Measurements from ENCODE around the gene MYL10. TPM values are rescaled to one million over a fixed set of nuclear protein-coding genes. Genes with fewer than 3 reads are reported as not detected.

Gene MYL10
- total and polyA plus RNA-seq, 2 donors (not counting 3 experiments of a cell fraction or from before 2014, with no cell fraction given), result not detected

DNA sequence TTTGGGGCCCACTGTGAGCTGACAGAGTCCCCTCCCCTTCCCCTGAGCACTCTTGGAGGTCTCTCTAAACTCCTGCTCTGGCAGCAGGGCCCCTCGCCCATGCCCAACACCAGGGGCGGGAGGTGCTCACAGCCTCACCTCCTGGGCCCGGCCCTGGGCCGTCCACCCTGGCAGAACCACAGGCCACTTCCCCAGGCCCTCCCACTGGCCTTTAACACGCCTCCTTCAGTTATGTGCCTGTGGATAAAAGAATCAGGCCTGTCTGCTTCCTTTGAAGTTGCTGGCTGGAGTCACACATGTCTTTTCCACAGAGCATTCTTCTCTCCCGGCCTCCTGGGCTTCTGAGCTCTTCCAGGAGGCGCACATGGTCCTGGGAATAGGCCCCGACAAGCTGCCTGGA, 10.2 kb downstream of the MYL10 start:
- no TSS peak for BruUV-seq (replicated peaks)
- no peak for FAIRE-seq
- DNase-seq (ENCODE audit: low read depth, low spot score), result no peak

More for the DNA sequence above, 10.2 kb downstream of the MYL10 start:
- Histone ChIP-seq H2AFZ (ENCODE audit: low read depth, low read length) (no peak overlapping the region), H3K27ac (ENCODE audit: insufficient read depth, low read depth, low read length) (no peak overlapping the region), H3K9ac (replicated peaks; ENCODE audit: extremely low read depth, insufficient read depth, low read length) (no peak overlapping the region), H4K20me1 (replicated peaks; ENCODE audit: control insufficient read depth, extremely low read depth, insufficient read depth, low read length) (no peaks in the 10 kb centered on the region), H3K79me2 (ENCODE audit: control insufficient read depth, insufficient read depth, low read length) (no peaks in the 10 kb centered on the region), H3K4me1 (ENCODE audit: control insufficient read depth, extremely low read depth, insufficient read depth, low read length) (no peaks in the 10 kb centered on the region), H3K9me1 (replicated peaks; ENCODE audit: control insufficient read depth, extremely low read depth, insufficient read depth, low read length) (no peaks in the 10 kb centered on the region), H3K36me3 (ENCODE audit: control insufficient read depth in 2 of 2, extremely low read depth in 1 of 2, insufficient read depth in 2 of 2, low read length in 2 of 2) (no peaks in the 10 kb centered on the region), H3K9me3 (replicated peaks; ENCODE audit: control insufficient read depth, insufficient read depth, low read length) (no peaks in the 10 kb centered on the region), H3K4me2 (ENCODE audit: insufficient read depth, low read length) (no peak overlapping the region), H3K4me3 (replicated peaks in 1 of 3; ENCODE audit: insufficient read depth in 1 of 3, low read depth in 1 of 3, low read length in 3 of 3) (no peak overlapping the region), H3K27me3 (ENCODE audit: control insufficient read depth in 2 of 2, insufficient read depth in 2 of 2, low read length in 2 of 2) (no peaks in the 10 kb centered on the region)
- dilution Hi-C loops (cut with MboI; ENCODE audit: extremely low pct_ligation_motif_present, low sequenced_read_pairs) (no loop called here), intact Hi-C loops (cut with micrococcal nuclease) (no loop called here)
- POLR2A ChIA-PET, result no interaction called here
- CTCF ChIA-PET, result no interaction called here
- TF ChIP-seq, protein P1, sequence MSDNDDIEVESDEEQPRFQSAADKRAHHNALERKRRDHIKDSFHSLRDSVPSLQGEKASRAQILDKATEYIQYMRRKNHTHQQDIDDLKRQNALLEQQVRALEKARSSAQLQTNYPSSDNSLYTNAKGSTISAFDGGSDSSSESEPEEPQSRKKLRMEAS (IDR thresholded peaks at IDR 0.05; ENCODE audit: insufficient read depth, insufficient read length), result no peak
- TF ChIP-seq EZH2 (IDR thresholded peaks at IDR 0.05; ENCODE audit: borderline replicate concordance, low read depth, low read length, severe bottlenecking), result no peak
- no peak for TF ChIP-seq POLR2AphosphoS5 (IDR thresholded peaks at IDR 0.05; ENCODE audit: insufficient read depth, low read depth, low read length)
- TF ChIP-seq, protein P2, sequence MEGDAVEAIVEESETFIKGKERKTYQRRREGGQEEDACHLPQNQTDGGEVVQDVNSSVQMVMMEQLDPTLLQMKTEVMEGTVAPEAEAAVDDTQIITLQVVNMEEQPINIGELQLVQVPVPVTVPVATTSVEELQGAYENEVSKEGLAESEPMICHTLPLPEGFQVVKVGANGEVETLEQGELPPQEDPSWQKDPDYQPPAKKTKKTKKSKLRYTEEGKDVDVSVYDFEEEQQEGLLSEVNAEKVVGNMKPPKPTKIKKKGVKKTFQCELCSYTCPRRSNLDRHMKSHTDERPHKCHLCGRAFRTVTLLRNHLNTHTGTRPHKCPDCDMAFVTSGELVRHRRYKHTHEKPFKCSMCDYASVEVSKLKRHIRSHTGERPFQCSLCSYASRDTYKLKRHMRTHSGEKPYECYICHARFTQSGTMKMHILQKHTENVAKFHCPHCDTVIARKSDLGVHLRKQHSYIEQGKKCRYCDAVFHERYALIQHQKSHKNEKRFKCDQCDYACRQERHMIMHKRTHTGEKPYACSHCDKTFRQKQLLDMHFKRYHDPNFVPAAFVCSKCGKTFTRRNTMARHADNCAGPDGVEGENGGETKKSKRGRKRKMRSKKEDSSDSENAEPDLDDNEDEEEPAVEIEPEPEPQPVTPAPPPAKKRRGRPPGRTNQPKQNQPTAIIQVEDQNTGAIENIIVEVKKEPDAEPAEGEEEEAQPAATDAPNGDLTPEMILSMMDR (IDR thresholded peaks at IDR 0.05; ENCODE audit: extremely low read depth in 1 of 2, insufficient read depth in 1 of 2, low read depth in 1 of 2, low read length in 2 of 2), result no peak
- no peak for TF ChIP-seq FOS (IDR thresholded peaks at IDR 0.05; ENCODE audit: borderline replicate concordance, insufficient read depth, low read length)
- TF ChIP-seq POLR2A (IDR thresholded peaks at IDR 0.05; ENCODE audit: low read depth, low read length), result no peak
- no peak for TF ChIP-seq MYC (IDR thresholded peaks at IDR 0.05; ENCODE audit: low read depth, low read length)
- TF ChIP-seq GATA2 (IDR thresholded peaks at IDR 0.05; ENCODE audit: insufficient read depth, insufficient read length, low read depth, low read length), result no peak
- TF ChIP-seq JUN (IDR thresholded peaks at IDR 0.05; ENCODE audit: borderline replicate concordance, insufficient read depth, insufficient read length, low read depth), result no peak

All from endothelial cell of umbilical vein (primary cell).